A549 (cell line): Measurements from ENCODE around the gene PXK. TPM values are rescaled to one million over a fixed set of nuclear protein-coding genes. Genes with fewer than 3 reads are reported as not detected.

Source experiments
- ATAC-seq, 2 experiments: fragments of 200-7000 bp in 1 of 2; fragments of >200 bp in 1 of 2; cut with Nextera tagmentation in 1 of 2; cut with Tn5 transposase in 1 of 2; 3 replicates each; pipeline versions ENCODE4 v1.8.0 to v1.9.1; 2018 to 2020; ENCODE audit warnings: mild to moderate bottlenecking in 1 of 2, moderate library complexity in 1 of 2
- CTCF ChIA-PET: fragments of 300-600 bp; sonication (Branson Sonifier 250); formaldehyde crosslinking; extraction: SDS; loops from one replicate; lab custom pipeline; 2021; ENCODE audit warnings: antibody characterized with exemption, inconsistent platforms; lab: Yijun Ruan, JAX
- POLR2A ChIA-PET: fragments of 350-600 bp; formaldehyde crosslinking; extraction: SDS; loops from one replicate; lab custom pipeline; 2021; ENCODE audit warnings: antibody characterized with exemption, inconsistent platforms; lab: Yijun Ruan, JAX
- DNase-seq, 2 experiments: peaks; one replicate each; pipeline versions ENCODE4 v3.0.0 to v3.0.0-alpha.2; 2011 to 2016; ENCODE audit warnings: low read depth in 1 of 2, low spot score in 1 of 2
- FAIRE-seq: peaks from 2 replicates; lab custom pipeline; 2011; peaks lifted over from hg19 to GRCh38; lab: Jason Lieb, UNC
- H3K27ac ChIP-seq, 2 experiments: fragments of >200 bp; sonication (Bioruptor Twin); formaldehyde crosslinking; 3 replicates each; pipeline ENCODE4 v1.5.1; 2016 to 2017
- H3K4me1 ChIP-seq: fragments of >200 bp; sonication (Bioruptor Twin); formaldehyde crosslinking; 3 replicates; pipeline ENCODE4 v1.6.1; 2016
- H3K4me2 ChIP-seq: fragments of >200 bp; sonication (Bioruptor Twin); formaldehyde crosslinking; 3 replicates; pipeline ENCODE4 v1.6.1; 2016
- H3K4me3 ChIP-seq: fragments of >200 bp; sonication (Bioruptor Twin); formaldehyde crosslinking; 3 replicates; pipeline ENCODE4 v1.5.1; 2016
- H3K9me3 ChIP-seq: fragments of >200 bp; sonication (Bioruptor Twin); formaldehyde crosslinking; 3 replicates; pipeline ENCODE4 v1.6.1; 2016
- CHD4 ChIP-seq: fragments of 200-600 bp; sonication (generic); IDR thresholded peaks from 2 replicates; pipeline ENCODE4 v1.6.1; 2016; ENCODE audit warnings: antibody characterized with exemption, mild to moderate bottlenecking, borderline replicate concordance
- CTCF ChIP-seq: fragments of >200 bp; sonication (Bioruptor Twin); formaldehyde crosslinking; IDR thresholded peaks from 3 replicates; pipeline ENCODE4 v1.5.1; 2016
- FOSB ChIP-seq: fragments of 250-450 bp; sonication (Bioruptor Pico); IDR thresholded peaks from 2 replicates; pipeline ENCODE4 v1.5.0; 2020; ENCODE audit warnings: mild to moderate bottlenecking, moderate library complexity
- HMGXB4 ChIP-seq: fragments of 250-450 bp; sonication (Bioruptor Pico); IDR thresholded peaks from 2 replicates; pipeline ENCODE4 v1.5.0; 2021; ENCODE audit warnings: mild to moderate bottlenecking, moderate library complexity, borderline replicate concordance
- HOXB5 ChIP-seq: fragments of 250-450 bp; sonication (Bioruptor Pico); IDR thresholded peaks from 2 replicates; pipeline ENCODE4 v1.5.0; 2020; ENCODE audit warnings: mild to moderate bottlenecking, moderate library complexity
- JUN ChIP-seq, 2 experiments: fragments of >200 bp; sonication (Bioruptor Twin); formaldehyde crosslinking; IDR thresholded peaks; 2 replicates in 1 of 2; 3 replicates in 1 of 2; pipeline ENCODE4 v1.6.1; 2016 to 2017
- KDM1A ChIP-seq: fragments of 200-600 bp; sonication (generic); IDR thresholded peaks from 2 replicates; pipeline ENCODE4 v1.6.1; 2016; ENCODE audit warnings: low read depth, mild to moderate bottlenecking
- MAFK ChIP-seq: fragments of 450-650 bp; IDR thresholded peaks from 2 replicates; pipeline ENCODE4 v1.6.1; 2014; ENCODE audit not compliant: partially characterized antibody
- MAX ChIP-seq: IDR thresholded peaks from 2 replicates; pipeline ENCODE4 v1.6.1; 2012
- NPAS2 ChIP-seq: fragments of 250-450 bp; sonication (Bioruptor Pico); IDR thresholded peaks from 2 replicates; pipeline ENCODE4 v1.8.0; 2022; ENCODE audit warnings: mild to moderate bottlenecking, moderate library complexity, borderline replicate concordance
- NR3C1 ChIP-seq: fragments of >200 bp; sonication (Bioruptor Twin); formaldehyde crosslinking; IDR thresholded peaks from 3 replicates; pipeline ENCODE4 v1.6.1; 2017
- PHF8 ChIP-seq: fragments of 200-600 bp; sonication (generic); IDR thresholded peaks from 2 replicates; pipeline ENCODE4 v1.6.1; 2016; ENCODE audit warnings: low read depth, mild to moderate bottlenecking, antibody characterized with exemption, moderate library complexity, borderline replicate concordance
- RAD21 ChIP-seq, 2 experiments: fragments of >200 bp in 1 of 2; sonication (Bioruptor Twin) in 1 of 2; formaldehyde crosslinking in 1 of 2; IDR thresholded peaks in 1 of 2; conservative IDR thresholded peaks in 1 of 2; 2 replicates in 1 of 2; 3 replicates in 1 of 2; pipeline ENCODE4 v1.6.1; 2012 to 2018; ENCODE audit warnings: inconsistent platforms in 1 of 2
- TP53 ChIP-seq: fragments of 250-450 bp; sonication (Bioruptor Pico); IDR thresholded peaks from 2 replicates; pipeline ENCODE4 v1.5.0; 2021; ENCODE audit warnings: mild to moderate bottlenecking, moderate library complexity
- USF2 ChIP-seq: fragments of 450-650 bp; IDR thresholded peaks from 2 replicates; pipeline ENCODE4 v1.6.1; 2014; ENCODE audit warnings: antibody characterized with exemption
- ZC3H11A ChIP-seq: fragments of 450-650 bp; IDR thresholded peaks from 2 replicates; pipeline ENCODE4 v1.6.1; 2014; ENCODE audit warnings: antibody characterized with exemption, mild to moderate bottlenecking
- ZNF302 ChIP-seq: fragments of 250-450 bp; sonication (Bioruptor Pico); IDR thresholded peaks from 2 replicates; pipeline ENCODE4 v1.9.0; 2021; ENCODE audit warnings: inconsistent platforms, mild to moderate bottlenecking, moderate library complexity
- whole genome bisulfite sequencing: methylation state at CpG from one replicate; pipeline ENCODE4 v1.1.6; 2017; ENCODE audit errors: missing lambda C conversion rate; 5-methylcytosine and 5-hydroxymethylcytosine counted together
- polyA plus RNA-seq, 4 experiments: library from polyadenylated mRNA; depleted of rRNA in 3 of 4; stranded (reverse); fragments of >200 nt; fragmentation: RNase III in 1 of 4; extraction: RNeasy Plus Mini Kit Qiagen cat#74134 plus additional on column Dnase treatment in 1 of 4; gene quantifications; 2 replicates in 3 of 4; 3 replicates in 1 of 4; pipeline ENCODE4 v1.2.3, GENCODE V29; 2011 to 2017

Gene PXK
- polyA plus RNA-seq, 2 of the 4 experiments (the other 2 are of a cell fraction): 4.4 to 10.5 TPM

- TF ChIP-seq HMGXB4 (CRISPR knock-in tag): peak; percentile 35; the same call in 1 of the 2 replicates
- TF ChIP-seq CTCF: peak; percentile 71
- peak; percentile 35; the same call in 1 of the 2 replicates for TF ChIP-seq PHF8
- no peak for TF ChIP-seq HOXB5
- no peak for TF ChIP-seq FOSB (CRISPR knock-in tag)
- TF ChIP-seq CHD4: no peak
- peak; percentile 63 to 85; a peak in 3 of 5 replicates for TF ChIP-seq JUN (IDR thresholded peaks at IDR 0.05)
- no peak for TF ChIP-seq TP53 (CRISPR knock-in tag)
- peak; percentile 61 for TF ChIP-seq MAFK
- no peak for TF ChIP-seq NR3C1
- TF ChIP-seq NPAS2: no peak
Observed at GRCh38 chr3:58305882-58306711, 26.6 kb upstream of the PXK start, which contains the start of the genes HTD2 and RPP14 (continued).

- peak; percentile 28 to 44; a peak in 3 of 6 replicates for ATAC-seq
- CTCF ChIA-PET: interaction anchor here (0.6 to 4.8 kb wide), 26 partner anchors 10 to 1714 kb away, joined by 3 to 35 read pairs (median 4); partner anchors contain the start of genes ABHD6 and PXK
- TF ChIP-seq CTCF (peak; percentile 59), FOSB (CRISPR knock-in tag) (no peak), KDM1A (no peak), ZC3H11A (no peak), MAX (no peak), HOXB5 (no peak), RAD21 (conservative IDR thresholded peaks at IDR 0.05 in 1 of 2, IDR thresholded peaks at IDR 0.05 in 1 of 2) (peak; percentile 32 to 40; a peak in 4 of 5 replicates), ZNF302 (CRISPR knock-in tag) (no peak), USF2 (no peak), HMGXB4 (CRISPR knock-in tag) (no peak)
- Histone ChIP-seq H3K4me2 (peak overlapping the region; percentile 91), H3K4me3 (peak overlapping the region; percentile 96), H3K9me3 (no peaks in the 10 kb centered on the region), H3K4me1 (peaks cover 16% of the 10 kb centered on the region), H3K27ac (peak overlapping the region in 1 of 2 experiments; percentile 97; a peak in 4 of 6 replicates)
- no peak for FAIRE-seq
- POLR2A ChIA-PET: no interaction called here
- DNase-seq: peak in 1 of 2 experiments; percentile 63
- 21% methylated on average over 10 of the region's 10 CpGs for WGBS
Observed at GRCh38 chr3:58307639-58308215, 25.0 kb upstream of the PXK start.
